HG03575 (cell line): ENCODE measurements around the gene CDK17.

ENCODE experiments used
- ATAC-seq: cut with Tn5 transposase; IDR thresholded peaks from one replicate; pipeline ENCODE4 v1.9.1; 2021; ENCODE audit not compliant: unreplicated experiment, insufficient number of reproducible peaks, low FRiP score; ENCODE audit errors: extremely low read depth

Gene CDK17

GRCh38 chr12:96301732-96302131 is 98.5 kb downstream of the CDK17 start:
- ATAC-seq, result no peak

DNA sequence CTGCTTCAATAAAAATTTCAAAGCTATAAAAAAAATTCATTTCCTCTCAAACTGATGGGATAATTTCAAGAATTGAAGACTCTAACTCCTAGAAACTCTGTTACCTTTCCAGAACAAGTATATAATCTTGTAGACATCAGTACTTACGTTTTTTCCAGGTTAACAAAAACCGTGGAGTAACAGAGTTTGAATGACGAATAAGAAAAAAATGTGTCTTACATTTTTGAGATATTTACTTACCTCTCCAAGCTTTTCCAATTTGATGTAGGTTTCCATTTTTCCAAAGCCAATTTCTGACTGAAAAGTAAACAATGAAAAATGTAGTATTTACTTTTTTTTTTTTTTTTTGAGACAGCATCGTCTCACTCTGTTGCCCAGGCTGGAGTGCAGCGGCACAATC is 100.2 kb downstream of the CDK17 start:
- no peak for ATAC-seq

DNA sequence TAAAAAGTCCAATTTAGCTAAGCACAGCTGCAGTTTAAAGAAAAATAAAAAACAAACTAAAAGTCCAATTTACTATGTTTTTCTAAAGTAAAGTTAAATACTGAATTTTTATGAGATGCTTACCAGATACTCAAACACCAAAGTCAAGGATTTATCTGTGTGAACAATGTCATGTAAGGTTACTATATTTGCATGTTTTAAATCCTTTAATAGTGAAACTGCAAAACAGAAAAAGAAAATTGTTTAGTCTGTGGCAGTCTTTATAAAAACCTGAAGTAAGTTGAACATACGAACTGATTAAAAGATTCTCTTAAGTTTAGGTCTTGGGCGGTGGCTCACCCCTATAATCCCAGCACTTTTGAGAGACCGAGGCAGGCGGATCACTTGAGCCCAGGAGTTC is 102.7 kb downstream of the CDK17 start:
- ATAC-seq, result no peak

GRCh38 chr12:96295532-96296160 is 104.6 kb downstream of the CDK17 start:
- ATAC-seq, result no peak

DNA sequence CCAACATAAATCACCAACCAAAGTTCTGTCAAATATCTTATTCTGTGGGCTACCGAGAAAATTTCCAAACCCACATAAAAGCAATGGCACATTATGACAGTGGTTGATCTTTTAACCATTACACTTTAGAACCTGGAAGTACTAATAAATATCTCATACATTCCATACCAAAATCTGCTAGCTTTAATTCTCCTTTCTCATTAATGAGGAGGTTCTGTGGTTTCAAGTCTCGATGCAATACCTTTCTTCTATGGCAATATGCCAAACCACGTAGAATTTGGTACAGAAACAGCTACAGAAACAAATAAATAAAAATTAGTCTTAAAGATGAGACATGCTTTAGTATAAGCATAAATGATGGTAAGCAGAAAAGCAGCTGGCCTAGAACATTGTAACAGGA is 105.4 kb downstream of the CDK17 start:
- no peak for ATAC-seq

DNA sequence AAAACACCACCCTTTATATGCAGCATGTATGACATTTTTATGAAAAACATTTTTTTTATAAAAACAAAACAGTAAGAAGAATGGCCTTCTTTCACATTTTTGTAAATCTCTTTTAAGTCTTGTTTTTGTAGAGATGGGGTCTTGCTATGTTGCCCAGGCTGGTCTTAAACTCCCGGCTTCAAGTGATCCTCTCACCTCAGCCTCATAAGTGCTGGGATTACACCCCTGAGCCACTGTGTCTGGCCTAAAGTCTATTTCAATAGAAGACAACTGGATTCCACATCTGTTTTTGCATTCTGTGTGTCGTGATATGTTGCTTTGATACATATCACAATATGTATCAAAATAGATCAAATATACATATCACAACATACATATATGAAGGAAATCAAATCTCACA is 107.1 kb downstream of the CDK17 start:
- ATAC-seq, result no peak

GRCh38 chr12:96289067-96289466 is 111.2 kb downstream of the CDK17 start:
- ATAC-seq, result no peak

- no peak for ATAC-seq
Observed at GRCh38 chr12:96285158-96285557, 115.1 kb downstream of the CDK17 start.

DNA sequence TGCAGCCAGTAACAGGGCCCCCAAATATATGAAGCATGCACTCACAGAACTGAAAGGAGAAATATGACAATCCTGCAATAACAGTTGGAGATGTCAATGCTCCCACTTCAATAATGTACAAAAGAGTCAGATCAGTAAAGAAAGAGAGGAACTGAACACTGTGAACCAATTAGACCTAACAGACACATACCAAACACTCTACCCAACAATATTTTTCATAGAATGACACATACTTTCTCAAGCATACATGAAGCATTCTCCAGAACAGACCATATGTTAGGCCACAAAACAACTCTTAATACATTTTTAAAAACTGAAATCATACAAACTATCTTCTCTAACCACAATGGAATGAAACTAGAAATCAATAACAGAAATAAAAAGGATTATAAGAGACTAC is 125.9 kb downstream of the CDK17 start:
- ATAC-seq, result no peak

DNA sequence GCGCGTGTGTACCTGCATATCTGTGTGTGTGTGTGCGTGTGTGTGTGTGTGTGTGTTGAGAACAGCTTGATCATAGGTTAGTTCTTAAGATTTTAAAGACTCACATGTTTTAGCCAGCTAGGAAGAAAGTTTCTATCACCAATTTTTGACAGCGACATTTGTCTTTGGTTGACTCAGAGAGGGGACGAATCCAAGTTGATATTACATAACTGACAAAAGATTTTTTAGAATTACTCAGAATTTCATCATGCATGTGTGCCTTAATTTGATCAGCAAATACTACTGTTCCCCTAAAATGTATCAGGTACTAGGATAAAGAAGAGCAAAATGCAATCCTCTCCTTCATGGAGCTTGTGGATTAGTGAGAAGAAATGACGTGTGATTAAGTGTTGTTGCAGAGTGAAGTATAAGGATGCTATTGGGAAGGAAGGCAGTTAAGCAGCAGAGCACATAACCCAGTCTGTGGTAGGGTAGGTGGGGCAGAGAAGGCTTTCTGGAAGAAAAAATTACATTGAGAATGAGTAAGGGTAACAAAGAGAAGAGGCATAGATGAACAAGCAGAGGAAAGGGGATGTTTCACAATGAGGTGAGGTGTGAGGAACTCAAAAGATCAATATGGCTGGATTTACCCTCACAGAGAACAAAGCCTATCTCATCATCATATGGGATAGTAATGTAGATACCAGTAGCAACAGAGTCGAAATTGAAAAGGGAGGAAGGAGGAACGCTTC is 128.6 kb downstream of the CDK17 start:
- no peak for ATAC-seq

GRCh38 chr12:96266238-96266637 is 134.0 kb downstream of the CDK17 start:
- no peak for ATAC-seq

- ATAC-seq, result no peak
Observed at GRCh38 chr12:96265836-96266235, 134.4 kb downstream of the CDK17 start.

- no peak for ATAC-seq
Observed at GRCh38 chr12:96265400-96265799, 134.8 kb downstream of the CDK17 start.

- no peak for ATAC-seq
Observed at GRCh38 chr12:96263449-96263902, 136.8 kb downstream of the CDK17 start.

DNA sequence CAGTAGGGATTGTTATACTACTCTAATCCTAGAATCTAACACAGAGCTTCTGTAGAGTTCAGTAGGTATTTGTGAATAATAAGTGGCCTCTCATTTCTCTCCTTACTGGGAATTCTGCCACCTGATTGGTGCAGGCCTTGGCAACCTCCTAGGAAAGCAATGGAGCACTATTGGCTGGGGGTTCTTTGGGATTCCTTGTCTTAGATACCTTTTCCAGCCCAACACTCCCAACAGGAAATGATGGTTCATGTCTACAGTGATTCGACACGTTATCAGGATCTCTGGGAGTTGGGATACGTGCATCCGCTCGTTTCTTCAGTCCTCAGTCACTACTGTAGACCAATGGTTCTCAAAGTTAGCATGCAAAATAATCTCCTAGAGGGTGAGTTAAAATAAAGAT is 138.7 kb downstream of the CDK17 start:
- ATAC-seq, result no peak

DNA sequence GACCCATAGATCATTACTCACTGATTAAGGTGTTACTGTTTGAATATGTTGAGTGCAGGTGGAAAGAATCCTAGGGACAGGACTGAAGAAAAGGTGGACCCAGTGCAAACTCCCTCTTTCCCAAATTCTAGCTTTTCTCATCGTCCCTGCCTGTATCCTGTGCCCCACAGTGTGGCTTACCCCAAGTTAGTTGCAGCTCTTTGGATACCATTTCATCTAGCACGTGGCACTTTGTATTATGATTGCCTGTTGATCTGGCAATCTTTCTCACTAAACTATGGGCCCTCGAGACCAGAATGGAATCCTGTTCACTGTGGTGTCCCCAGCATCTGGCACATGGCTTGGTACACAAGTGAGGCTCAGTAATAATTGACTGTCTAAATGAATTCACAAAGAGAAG is 139.6 kb downstream of the CDK17 start:
- ATAC-seq, result no peak

DNA sequence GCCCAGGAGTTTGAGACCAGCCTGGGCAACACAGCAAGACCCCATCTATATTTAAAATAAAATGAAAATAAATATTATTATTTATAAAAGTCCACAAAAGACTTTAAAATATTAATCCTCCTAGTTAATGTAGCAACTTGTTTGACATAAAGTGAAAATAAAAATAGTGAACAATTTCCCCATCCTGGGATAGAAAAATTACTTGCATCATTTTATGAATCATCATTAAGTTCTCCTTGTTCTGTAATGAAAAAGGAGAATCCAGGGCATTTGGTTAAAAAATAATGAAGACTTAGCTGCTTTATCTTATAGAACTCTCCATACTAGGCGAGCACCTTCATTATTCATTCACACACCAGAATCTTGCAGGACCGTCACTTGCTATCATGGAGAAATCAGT is 140.0 kb downstream of the CDK17 start:
- ATAC-seq, result no peak

DNA sequence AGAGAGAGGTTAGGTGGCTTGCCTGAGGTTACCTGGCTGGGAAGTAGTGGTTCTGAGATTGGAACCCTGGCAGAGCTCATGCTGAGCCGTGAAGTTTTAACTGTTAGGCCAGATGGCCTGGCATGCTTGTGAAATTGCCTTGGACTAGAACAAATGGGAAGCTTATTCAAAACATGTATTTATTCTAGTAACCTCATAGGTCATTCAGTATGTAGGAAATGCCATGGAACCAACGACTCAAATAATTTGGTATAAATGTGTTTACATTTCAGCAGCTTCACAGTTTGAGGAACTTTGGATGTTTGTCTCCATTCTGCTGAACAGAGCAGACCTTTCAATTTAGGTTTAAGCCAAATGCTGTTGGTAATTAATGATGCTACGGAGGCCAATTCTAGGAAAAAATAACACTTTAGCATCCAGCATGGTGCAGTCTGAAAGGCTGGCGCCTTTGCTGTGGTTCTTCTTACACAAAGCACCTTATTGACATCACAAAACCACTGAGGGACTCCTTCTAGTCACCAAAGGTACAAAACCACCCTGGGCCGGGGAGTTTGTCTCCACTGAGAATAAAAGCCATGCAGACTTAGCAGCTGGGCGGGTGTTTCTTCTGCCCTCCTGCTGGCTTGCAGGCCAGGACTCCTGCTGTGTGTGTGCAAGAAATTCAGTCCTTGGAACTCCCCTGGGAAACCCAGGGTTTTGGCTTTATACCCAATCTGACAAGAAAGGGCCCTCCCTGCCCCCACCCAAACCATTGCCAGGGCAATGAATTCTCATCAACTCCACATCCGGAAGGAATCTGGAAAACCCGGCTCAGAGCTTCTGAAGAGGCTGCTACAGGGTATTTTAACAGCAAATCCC is 141.9 kb downstream of the CDK17 start:
- no peak for ATAC-seq

GRCh38 chr12:96257550-96258103 is 142.6 kb downstream of the CDK17 start:
- no peak for ATAC-seq
